GOT3 (cell line): ENCODE data around the gene BMF.

ENCODE experiments used
- DNase-seq: peaks from one replicate; lab custom pipeline; 2025; ENCODE audit warnings: mixed read lengths; lab: John Stamatoyannopoulos, UW

The BMF gene

GRCh38 chr15:40065166-40065565 lies 43.5 kb downstream of the BMF start:
- no peak for DNase-seq

GRCh38 chr15:40064231-40064894 lies 44.3 kb downstream of the BMF start:
- DNase-seq: no peak

- DNase-seq: no peak
These were observed 45.1 kb downstream of the BMF start for GRCh38 chr15:40063563-40064011.

- DNase-seq: no peak
These were observed 45.7 kb downstream of the BMF start for GRCh38 chr15:40062816-40063562.

- DNase-seq: no peak
These were observed 47.3 kb downstream of the BMF start for GRCh38 chr15:40061212-40061901.

- no peak for DNase-seq
These were observed 48.3 kb downstream of the BMF start for GRCh38 chr15:40060236-40060961.

GRCh38 chr15:40059821-40060220 lies 48.9 kb downstream of the BMF start:
- no peak for DNase-seq

GRCh38 chr15:40058476-40059140 lies 50.1 kb downstream of the BMF start:
- DNase-seq: no peak

GRCh38 chr15:40055576-40056293 lies 52.9 kb downstream of the BMF start:
- DNase-seq: no peak

- no peak for DNase-seq
These were observed 53.7 kb downstream of the BMF start for GRCh38 chr15:40054855-40055575.

GRCh38 chr15:40054605-40054854 lies 54.1 kb downstream of the BMF start:
- no peak for DNase-seq

DNA sequence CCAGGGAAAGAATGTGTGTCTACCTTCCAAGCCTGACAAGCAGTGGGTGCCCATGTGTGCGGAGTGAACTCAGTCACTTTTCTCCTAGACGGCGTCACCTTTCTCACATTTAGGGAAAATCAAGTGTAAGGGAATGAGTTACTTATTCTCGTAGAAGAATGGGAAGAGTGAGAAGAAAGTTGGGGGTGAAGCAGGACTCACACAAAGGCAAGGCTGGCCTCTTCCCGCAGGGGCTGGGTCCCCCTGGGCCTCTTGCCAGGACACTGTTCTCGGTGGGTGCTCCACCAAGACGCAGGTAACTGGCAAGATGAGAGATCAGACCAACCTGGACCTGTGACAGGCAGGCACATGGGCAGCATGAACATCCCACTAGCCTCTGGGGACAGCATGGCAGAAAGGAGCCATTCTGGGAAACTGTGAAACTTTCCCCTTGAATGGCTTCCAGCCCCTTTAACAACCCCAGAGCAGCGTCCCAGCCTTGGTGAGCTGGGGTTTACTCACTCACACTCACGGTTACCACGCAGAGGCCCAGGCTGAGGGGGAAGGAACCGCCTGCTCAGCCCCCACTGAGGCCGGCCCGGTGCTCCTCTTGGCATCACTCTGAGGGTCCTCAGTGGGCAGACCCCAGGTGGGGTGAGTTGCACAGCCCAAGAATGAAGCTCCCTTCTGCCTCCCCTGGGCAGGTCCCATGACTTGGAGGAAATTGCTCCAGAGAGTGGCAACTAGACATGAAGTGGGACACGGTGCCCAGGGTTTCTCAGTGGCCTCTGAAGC lies 54.7 kb downstream of the BMF start:
- DNase-seq: no peak

DNA sequence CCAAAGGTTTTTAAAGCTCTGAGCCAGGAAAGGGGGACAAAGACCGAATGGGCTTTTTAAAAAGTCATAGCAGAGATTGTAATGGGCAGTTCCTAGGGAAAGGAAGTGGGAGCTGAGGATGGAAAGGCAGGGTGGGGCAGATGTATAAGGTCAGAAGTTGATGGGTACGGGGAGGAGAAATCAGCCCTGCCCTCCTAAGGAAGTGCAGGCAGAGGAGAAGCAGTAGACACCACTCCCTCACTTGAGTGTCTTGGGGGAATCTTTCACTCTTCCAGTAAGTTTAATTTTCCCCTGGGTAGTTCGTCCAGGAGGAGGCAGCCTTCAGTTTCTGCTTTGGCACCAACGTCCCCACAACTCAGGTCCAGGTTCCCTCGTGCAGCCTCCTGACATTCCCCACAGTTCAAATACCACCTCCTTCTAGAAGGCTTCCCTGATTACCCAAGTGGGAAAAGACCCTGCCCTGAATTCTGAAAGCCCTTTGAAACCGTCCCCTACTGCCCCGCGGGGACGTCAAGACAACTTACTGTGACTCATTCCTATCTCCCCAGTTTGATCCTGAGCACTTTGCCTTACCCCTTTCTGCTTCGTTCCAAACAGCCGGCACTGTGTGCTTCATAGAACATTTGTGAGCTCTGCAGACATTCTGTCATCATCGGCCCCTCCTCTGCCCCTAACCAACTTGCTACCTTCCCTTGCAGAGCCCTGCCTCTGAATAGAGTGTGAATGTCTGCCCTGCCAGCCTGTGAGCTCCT lies 55.4 kb downstream of the BMF start:
- no peak for DNase-seq

- DNase-seq: no peak
These were observed 56.1 kb downstream of the BMF start for GRCh38 chr15:40052604-40053003.

DNA sequence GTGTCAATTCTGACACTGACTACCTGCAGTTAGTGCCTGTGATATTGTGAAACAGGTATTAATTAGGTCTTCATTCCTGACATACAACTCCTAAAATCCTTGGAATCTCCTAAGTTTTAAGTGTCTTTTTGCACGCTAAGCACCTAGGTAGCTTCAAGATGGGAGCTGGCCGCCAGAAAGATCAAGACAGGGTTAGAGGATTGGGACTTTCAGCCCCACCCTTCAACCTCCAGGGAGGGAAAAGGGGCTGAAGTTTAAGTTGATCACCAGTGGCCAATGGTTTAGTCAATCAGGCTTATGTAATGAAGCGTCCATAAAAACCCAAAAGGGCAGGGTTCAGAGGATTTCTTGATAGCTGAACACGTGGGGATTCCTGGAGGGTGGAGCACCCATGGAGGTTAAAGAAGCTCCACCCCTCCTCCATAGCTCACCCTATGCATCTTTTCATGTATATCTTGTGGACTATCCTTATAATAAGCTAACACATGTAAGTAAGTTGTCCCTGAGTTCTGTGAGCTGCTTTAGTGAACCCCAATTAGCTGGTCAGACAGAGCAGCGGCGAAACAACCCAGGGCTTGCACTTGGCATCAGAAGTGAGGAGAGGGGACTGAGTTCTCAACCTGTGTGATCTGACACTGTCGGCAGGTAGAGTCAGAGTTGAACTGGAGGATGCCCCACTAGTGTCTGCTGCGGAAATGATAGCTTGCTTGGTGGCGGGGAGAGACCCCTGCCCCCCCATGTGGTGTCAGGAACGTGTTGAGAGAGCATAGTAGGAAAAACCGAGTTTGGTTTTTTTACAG lies 56.9 kb downstream of the BMF start:
- DNase-seq: no peak

DNA sequence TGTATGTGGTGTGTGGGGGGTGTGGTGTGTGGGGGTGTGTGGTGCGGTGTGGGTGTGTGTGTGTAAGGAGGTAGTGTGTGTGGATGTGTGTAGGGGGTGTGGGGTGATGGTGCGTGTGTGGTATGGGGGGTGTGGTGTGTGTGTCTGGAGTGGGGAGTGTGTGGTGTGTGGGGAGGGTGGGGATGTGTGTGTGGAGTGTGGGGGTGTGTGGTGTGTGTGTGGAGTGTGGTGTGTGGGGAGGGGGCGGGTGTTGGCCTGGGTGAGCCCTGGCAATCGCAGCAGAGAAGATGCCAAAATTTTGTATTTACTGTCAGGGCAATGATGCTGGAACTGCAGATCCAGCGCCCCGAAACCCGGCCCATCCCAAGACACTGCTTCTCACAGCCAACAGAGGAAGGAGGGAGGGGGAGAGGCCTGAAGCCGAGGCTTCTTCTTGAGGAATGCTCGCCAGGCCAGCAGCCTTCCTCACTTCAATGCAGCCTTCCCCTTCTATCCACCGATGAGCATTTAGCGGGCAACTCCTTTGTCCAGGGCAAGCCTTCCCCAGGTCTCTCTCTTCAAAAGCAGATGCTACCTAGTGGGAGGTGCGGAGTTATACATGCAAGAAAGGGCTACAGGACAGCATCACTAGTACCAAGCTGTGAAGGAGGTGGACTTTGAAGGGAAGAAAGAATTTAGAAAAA lies 57.8 kb downstream of the BMF start:
- DNase-seq: no peak

- DNase-seq: no peak
These were observed 59.7 kb downstream of the BMF start for GRCh38 chr15:40048926-40049475.
